Gastrocnemius medialis (tissue), 4 donors: ENCODE results near the gene MYZAP. TPM values are rescaled to one million over a fixed set of nuclear protein-coding genes. Genes with fewer than 3 reads are reported as not detected.

Source experiments
- ATAC-seq, 2 donors: fragments of 150-250 bp; one replicate each; pipeline ENCODE4 v1.9.1; 2016
- DNase-seq, 2 donors: peaks; one replicate each; pipeline ENCODE4 v3.0.0-alpha.2; 2019
- H3K27ac ChIP-seq, 4 donors: fragments of 200-600 bp; sonication (generic); 1 replicate in 1 of 4; 2 replicates in 3 of 4; pipeline ENCODE4 v1.5.1; 2016 to 2018; ENCODE audit warnings: mild to moderate bottlenecking in 2 of 4, moderate library complexity in 1 of 4
- H3K27me3 ChIP-seq, 3 donors: fragments of 200-600 bp; sonication (generic) in 2 of 3; 1 replicate in 1 of 3; 2 replicates in 2 of 3; pipeline versions ENCODE4 v1.5.1 to v1.6.0; 2016 to 2019; ENCODE audit warnings: mild to moderate bottlenecking in 1 of 3, moderate library complexity in 1 of 3
- H3K36me3 ChIP-seq, 2 donors: fragments of 200-600 bp; sonication (generic) in 1 of 2; one replicate each; pipeline ENCODE4 v1.5.1; 2017 to 2018
- H3K4me1 ChIP-seq, 2 donors: fragments of 200-600 bp; sonication (generic) in 1 of 2; one replicate each; pipeline ENCODE4 v1.5.1; 2016 to 2017; ENCODE audit warnings: mild to moderate bottlenecking in 2 of 2
- H3K4me3 ChIP-seq, 4 donors: fragments of 200-600 bp; sonication (generic) in 3 of 4; 1 replicate in 1 of 4; 2 replicates in 3 of 4; pipeline ENCODE4 v1.5.1; 2016 to 2019; ENCODE audit warnings: mild to moderate bottlenecking in 2 of 4
- H3K9me3 ChIP-seq, 3 donors: fragments of 200-600 bp; sonication (generic) in 2 of 3; 1 replicate in 1 of 3; 2 replicates in 2 of 3; pipeline ENCODE4 v1.5.1; 2016 to 2019
- CTCF ChIP-seq, 5 experiments: fragments of 450-650 bp in 3 of 5; fragments of 200-600 bp in 2 of 5; sonication (generic) in 2 of 5; IDR thresholded peaks in 4 of 5; conservative IDR thresholded peaks in 1 of 5; 1 replicate in 4 of 5; 2 replicates in 1 of 5; pipeline ENCODE4 v1.5.1; 2016 to 2019; ENCODE audit warnings: antibody characterized with exemption in 5 of 5, mild to moderate bottlenecking in 3 of 5, moderate library complexity in 3 of 5
- POLR2A ChIP-seq, 2 donors: fragments of 450-650 bp; IDR thresholded peaks; one replicate each; pipeline ENCODE4 v1.6.1; 2017; ENCODE audit warnings: antibody characterized with exemption in 2 of 2, mild to moderate bottlenecking in 2 of 2, moderate library complexity in 2 of 2
- in situ Hi-C, 4 donors: fragments of 200-750 bp; cut with MboI; loops; one replicate each; pipeline versions ENCODE4 v1.15.0 to v1.8.0; 2017; ENCODE audit warnings: low sequenced_read_pairs in 4 of 4
- intact Hi-C: fragments of 100-400 bp; cut with DNase I; formaldehyde crosslinking; loops from one replicate; pipeline ENCODE4 v1.15.1; 2023; ENCODE audit warnings: low total_unique reads
- total RNA-seq, 4 donors: library from RNA; depleted of rRNA; stranded (reverse); fragments of >200 nt; gene quantifications; one replicate each; pipeline versions ENCODE4 v1.1.0 to v1.2.3, GENCODE V29; 2016

The MYZAP gene
- total RNA-seq, 4 donors from 2014 or later: 1.3 to 9.4 (median 1.4) TPM

- no peak overlapping the region for H3K27ac ChIP-seq
- intact Hi-C loops: no loop called here
- no peak for DNase-seq
- ATAC-seq: no peak
- in situ Hi-C loops: no loop called here
- no peak for TF ChIP-seq CTCF (IDR thresholded peaks at IDR 0.05 in 4 of 5, conservative IDR thresholded peaks at IDR 0.05 in 1 of 5)
- TF ChIP-seq POLR2A (IDR thresholded peaks at IDR 0.05): no peak
- no peaks in the 10 kb centered on the region for H3K36me3 ChIP-seq
- H3K9me3 ChIP-seq: no peaks in the 10 kb centered on the region
- H3K4me1 ChIP-seq: no peaks in the 10 kb centered on the region
- no peak overlapping the region for H3K4me3 ChIP-seq
- H3K27me3 ChIP-seq: no peaks in the 10 kb centered on the region
These were observed 105.9 kb downstream of the MYZAP start for GRCh38 chr15:57697588-57697987.

GRCh38 chr15:57698243-57698642 is 106.5 kb downstream of the MYZAP start:
- no peak overlapping the region for H3K4me3 ChIP-seq
- in situ Hi-C loops: no loop called here
- H3K27me3 ChIP-seq: no peaks in the 10 kb centered on the region

GRCh38 chr15:57698991-57699390 is 107.3 kb downstream of the MYZAP start:
- in situ Hi-C loops (no loop called here), intact Hi-C loops (no loop called here)
- Histone ChIP-seq H3K27me3 (no peaks in the 10 kb centered on the region), H3K9me3 (no peaks in the 10 kb centered on the region), H3K36me3 (no peaks in the 10 kb centered on the region), H3K27ac (no peak overlapping the region), H3K4me3 (no peak overlapping the region), H3K4me1 (no peaks in the 10 kb centered on the region)
- ATAC-seq (no peak), DNase-seq (no peak)
- TF ChIP-seq POLR2A (IDR thresholded peaks at IDR 0.05) (no peak), CTCF (IDR thresholded peaks at IDR 0.05 in 4 of 5, conservative IDR thresholded peaks at IDR 0.05 in 1 of 5) (no peak)

More at GRCh38 chr15:57698243-57698642, 106.5 kb downstream of the MYZAP start:
- no peak overlapping the region for H3K27ac ChIP-seq
- no peaks in the 10 kb centered on the region for H3K9me3 ChIP-seq
- TF ChIP-seq POLR2A (IDR thresholded peaks at IDR 0.05): no peak
- no peak for TF ChIP-seq CTCF (IDR thresholded peaks at IDR 0.05 in 4 of 5, conservative IDR thresholded peaks at IDR 0.05 in 1 of 5)
- no peaks in the 10 kb centered on the region for H3K36me3 ChIP-seq
- intact Hi-C loops: no loop called here
- no peaks in the 10 kb centered on the region for H3K4me1 ChIP-seq
- ATAC-seq (no peak), DNase-seq (no peak)

- H3K27ac ChIP-seq: no peak overlapping the region
- intact Hi-C loops: no loop called here
- peaks cover 8 to 10% of the 10 kb centered on the region in 2 donors for H3K4me1 ChIP-seq
- ATAC-seq: no peak
- no peak overlapping the region for H3K4me3 ChIP-seq
- TF ChIP-seq POLR2A (IDR thresholded peaks at IDR 0.05) (no peak), CTCF (IDR thresholded peaks at IDR 0.05 in 4 of 5, conservative IDR thresholded peaks at IDR 0.05 in 1 of 5) (no peak)
- in situ Hi-C loops: no loop called here
- H3K9me3 ChIP-seq: no peaks in the 10 kb centered on the region
- no peaks in the 10 kb centered on the region for H3K36me3 ChIP-seq
- no peak for DNase-seq
- no peaks in the 10 kb centered on the region for H3K27me3 ChIP-seq
These were observed 111.7 kb downstream of the MYZAP start for GRCh38 chr15:57703387-57703786.

- TF ChIP-seq POLR2A (IDR thresholded peaks at IDR 0.05) (no peak), CTCF (IDR thresholded peaks at IDR 0.05 in 4 of 5, conservative IDR thresholded peaks at IDR 0.05 in 1 of 5) (no peak)
- Histone ChIP-seq H3K4me1 (peaks cover 18 to 20% of the 10 kb centered on the region in 2 donors), H3K4me3 (no peak overlapping the region), H3K36me3 (peaks cover 0 to 4% of the 10 kb centered on the region in 2 donors), H3K27me3 (no peaks in the 10 kb centered on the region), H3K27ac (no peak overlapping the region), H3K9me3 (no peaks in the 10 kb centered on the region)
- ATAC-seq (no peak), DNase-seq (no peak)
- intact Hi-C loops: no loop called here
- in situ Hi-C loops: no loop called here
These were observed 112.7 kb downstream of the MYZAP start for GRCh38 chr15:57704441-57704840.
